HG03378 (cell line): ENCODE measurements around the gene GOLGA6L6.
"Not testable (repeated sequence)": the region's sequence is repeated elsewhere in the genome, so short reads cannot be mapped to it uniquely, and the experiment has no call there.

Experiments
- ATAC-seq: cut with Tn5 transposase; IDR thresholded peaks from one replicate; pipeline ENCODE4 v1.9.1; 2021; ENCODE audit warnings: mild to moderate bottlenecking, moderate library complexity; ENCODE audit not compliant: unreplicated experiment

Gene GOLGA6L6, protein sequence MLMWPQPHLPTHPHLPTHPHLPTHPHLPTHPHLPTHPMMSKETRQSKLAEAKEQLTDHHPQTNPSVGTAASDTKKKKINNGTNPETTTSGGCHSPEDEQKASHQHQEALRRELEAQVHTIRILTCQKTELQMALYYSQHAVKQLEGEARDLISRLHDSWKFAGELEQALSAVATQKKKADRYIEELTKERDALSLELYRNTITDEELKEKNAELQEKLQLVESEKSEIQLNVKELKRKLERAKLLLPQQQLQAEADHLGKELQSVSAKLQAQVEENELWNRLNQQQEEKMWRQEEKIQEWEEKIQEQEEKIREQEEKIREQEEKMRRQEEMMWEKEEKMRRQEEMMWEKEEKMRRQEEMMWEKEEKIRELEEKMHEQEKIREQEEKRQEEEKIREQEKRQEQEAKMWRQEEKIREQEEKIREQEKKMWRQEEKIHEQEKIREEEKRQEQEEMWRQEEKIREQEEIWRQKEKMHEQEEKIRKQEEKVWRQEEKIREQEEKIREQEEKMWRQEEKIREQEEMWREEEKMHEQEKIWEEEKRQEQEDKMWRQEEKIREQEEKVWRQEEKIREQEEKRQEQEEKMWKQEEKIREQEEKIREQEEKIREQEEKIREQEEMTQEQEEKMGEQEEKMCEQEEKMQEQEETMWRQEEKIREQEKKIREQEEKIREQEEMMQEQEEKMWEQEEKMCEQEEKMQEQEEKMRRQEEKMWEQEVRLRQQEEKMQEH

DNA sequence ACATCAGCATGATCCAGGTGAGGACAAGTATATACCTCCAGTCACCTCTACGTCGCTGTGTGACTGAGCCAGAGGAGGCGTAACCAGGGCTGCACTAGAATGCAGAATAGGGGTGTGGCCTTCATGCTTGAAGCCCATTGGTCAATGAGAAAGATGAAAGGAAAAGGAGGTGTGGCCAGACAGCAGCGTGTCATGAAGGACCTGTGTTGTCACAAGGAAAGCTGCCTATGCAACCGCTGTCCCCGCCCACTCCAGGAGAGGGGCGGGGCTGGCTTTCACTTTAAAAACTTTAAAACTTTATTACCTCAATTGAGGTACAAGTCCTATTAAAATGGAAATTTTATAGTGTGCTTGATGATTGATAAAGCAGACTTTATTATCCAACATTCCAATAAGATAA is at the start of gene GOLGA6L6:
TSS of gene GOLGA6L6 (minus strand) at position 101 of the 400 bp plus-strand sequence. CDS start at position 10, 91 bp downstream.
- not testable (repeated sequence) for ATAC-seq

DNA sequence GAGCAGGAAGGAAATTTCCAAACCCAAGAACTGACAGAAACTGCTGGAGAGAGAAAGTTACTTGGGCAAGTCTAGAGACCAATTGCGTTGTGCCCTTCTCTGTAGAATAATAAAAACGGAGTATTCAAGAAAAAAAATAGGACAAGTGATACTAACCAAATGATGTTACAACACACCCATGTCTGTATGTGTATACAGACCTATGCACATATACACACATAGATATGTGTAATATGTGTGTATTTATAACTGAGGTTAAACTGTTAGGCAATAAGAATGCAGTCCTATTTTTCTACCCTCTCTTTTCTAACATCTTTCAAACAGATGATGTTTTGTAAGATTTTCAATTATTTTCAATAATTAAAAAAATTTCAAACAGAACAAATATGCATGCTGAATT is 48.5 kb upstream of the GOLGA6L6 start:
- not testable (repeated sequence) for ATAC-seq

DNA sequence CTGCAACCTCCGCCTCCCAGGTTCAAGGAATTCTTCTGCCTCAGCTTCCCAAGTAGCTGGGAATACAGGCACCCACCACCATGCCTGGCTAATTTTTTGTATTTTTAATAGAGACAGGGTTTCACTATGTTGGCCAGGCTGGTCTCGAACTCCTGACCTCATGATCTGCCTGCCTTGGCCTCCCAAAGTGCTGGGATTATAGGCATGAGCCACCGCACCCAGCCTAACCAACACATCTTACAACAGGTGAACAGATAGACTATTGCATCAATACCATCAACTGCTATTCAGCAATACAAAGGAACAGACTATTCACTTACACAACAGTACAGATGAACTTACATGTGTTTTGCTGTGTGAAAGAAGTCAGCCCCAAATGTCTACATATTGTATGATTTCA is 45.2 kb upstream of the GOLGA6L6 start:
- not testable (repeated sequence) for ATAC-seq

DNA sequence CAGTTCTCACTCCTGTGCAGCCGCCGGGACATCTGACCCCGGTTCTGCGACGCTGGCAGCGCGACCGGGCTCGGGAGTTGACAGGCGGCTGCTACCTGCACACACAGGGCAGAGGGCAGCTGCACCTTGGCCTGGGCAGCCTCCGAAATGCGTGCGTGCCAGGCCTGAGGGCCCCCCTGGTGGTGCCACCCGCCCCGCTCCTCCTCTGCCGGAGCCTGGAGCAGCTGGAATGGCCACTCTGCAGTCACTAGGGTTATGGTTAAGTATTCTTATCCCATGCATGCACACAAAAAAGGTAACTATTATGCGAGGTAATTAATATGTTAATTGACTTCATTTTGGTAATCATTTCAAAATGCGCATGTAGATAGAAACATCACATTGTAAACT is 41.1 kb upstream of the GOLGA6L6 start:
- ATAC-seq = not testable (repeated sequence)

DNA sequence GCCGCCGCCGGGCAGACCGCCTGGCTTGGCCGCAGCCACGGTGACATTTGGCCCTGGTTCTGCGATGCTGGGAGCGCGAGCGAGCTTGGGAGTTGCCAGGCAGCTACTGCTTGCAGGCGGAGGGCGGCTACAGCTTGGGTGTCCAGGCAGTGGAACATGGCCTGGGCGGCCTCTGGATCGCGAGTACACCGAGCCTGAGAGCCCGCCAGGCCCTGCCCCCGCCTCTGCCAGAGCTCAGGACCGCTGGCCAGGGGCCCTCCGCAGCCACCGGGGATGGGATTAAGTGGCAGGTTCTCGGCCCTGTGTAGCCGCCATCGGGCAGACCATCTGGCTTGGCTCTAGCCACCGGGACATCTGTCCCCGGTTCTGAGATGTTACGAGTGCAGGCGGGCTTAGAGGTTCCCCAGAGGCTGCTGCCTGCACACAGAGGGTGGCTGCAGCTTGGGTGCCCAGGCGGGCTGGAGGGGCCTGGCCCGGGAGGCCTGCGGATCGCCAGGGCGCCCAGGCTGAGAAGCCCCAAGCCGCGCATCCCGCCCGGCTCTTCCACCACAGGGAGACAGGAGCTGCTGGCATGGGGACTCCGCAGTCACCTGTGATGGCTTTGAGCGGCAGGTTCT is 40.6 kb upstream of the GOLGA6L6 start:
- not testable (repeated sequence) for ATAC-seq

DNA sequence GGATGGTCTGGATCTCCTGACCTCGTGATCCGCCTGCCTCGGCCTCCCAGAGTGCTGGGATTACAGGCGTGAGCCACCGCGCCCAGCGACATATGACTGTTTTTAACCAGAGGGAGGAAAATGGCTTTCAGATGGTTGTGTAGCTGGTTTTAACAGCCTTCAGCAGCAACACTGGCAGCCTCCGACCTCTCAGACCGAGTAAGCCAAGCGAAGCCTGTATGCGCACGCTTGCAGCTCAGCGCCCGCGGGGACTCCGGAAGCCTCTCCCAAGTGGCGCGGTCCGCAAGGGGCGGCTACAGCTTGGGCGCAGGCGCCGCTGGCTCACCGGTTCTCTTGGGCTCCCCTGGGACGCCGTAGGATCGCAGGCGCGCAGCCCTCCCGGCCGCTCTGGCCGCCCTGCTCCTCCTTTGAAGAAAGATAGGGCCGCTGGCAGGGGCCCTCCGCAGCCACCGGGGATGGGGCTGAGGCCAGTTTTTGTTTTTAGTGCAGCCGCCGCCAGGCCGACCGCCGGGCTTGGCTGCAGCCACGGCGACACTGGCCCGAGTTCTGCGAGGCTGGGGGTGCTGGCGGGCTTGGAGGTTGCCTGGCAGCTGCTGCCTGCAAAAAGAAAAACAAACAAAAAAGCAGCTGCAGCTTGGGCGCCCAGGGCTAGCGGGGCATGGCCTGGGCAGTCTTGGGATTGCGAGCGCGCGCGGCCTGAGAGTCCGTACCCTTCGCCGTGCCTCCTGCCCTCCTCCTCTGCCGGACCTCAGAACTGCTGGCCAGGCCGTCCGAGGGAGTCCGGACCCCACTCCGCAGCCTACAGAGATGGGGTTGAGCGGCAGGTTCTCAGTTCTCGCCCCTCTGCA is 39.9 kb upstream of the GOLGA6L6 start:
- not testable (repeated sequence) for ATAC-seq

DNA sequence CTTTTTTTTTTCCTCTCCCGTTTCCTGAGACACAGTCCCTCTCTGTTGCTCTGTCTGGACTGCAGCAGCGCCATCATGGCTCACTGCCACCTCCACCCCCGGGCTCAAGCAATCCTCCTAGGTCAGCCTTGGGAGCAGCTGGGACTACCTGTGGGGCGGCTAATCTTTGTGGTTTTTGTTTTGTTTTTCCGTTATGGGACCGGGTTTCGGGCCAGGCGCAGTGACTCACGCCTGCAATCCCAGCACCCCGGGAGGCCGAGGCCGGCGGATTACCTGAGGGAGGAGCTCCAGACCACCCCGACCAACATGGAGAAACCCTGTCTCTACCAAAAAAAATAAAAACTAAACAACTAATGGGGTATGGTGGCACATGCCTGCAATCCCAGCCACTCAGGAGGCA is 38.1 kb upstream of the GOLGA6L6 start:
- not testable (repeated sequence) for ATAC-seq

DNA sequence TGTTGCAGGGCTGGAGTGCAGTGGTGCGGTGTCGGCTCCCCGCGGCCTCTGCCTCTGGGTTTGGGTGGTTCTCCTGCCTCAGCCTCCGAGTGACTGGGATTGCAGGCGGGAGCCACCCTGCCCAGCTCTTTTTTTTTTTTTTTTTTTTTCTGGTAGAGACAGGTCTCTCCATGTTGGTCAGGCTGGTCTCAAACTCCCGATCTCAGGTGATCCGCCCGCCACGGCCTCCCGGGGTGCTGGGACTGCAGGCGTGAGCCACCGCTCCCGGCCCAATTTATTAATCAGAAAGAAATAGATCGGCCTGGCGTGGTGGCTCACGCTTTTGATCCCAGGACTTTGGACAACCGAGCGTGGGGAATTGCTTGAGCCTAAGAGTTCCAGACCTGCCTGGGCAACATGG is 9.7 kb upstream of the GOLGA6L6 start:
- not testable (repeated sequence) for ATAC-seq

DNA sequence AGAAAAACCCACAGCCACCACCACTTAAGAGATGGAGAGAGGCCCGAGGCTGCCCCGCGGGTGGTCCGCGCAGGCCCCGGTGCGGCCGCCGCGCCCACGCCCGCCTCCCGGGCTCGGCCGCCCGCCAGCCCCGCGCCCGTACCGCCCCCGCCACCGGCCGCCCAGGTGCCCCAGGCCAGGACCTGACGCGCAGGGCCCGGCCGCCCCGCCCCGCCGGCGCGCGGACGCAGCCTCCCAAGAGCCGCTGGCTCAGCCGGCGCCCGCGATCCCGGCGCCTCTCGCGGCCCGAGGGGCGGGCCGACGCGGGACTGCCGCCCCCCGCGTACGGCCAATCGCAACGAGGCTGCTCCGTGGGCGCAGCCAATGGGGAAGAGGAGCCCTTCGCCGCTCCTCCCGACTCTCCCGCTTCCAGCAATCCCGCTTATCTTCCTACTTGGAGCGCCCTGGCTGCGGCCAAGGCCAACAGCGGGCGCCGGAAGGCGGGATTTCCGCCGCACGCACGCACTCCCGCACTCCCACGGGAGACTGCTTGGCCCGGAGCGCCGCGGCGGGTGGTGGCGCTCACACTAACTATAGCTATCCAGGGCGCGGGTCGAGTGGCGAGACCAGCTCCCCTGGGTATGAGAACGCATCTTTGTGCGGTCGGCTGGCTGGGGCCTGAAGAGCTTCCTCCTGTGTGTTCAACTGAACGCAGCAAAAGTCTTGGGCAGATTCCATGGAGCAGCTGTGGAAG is 35.5 kb downstream of the GOLGA6L6 start:
- not testable (repeated sequence) for ATAC-seq

DNA sequence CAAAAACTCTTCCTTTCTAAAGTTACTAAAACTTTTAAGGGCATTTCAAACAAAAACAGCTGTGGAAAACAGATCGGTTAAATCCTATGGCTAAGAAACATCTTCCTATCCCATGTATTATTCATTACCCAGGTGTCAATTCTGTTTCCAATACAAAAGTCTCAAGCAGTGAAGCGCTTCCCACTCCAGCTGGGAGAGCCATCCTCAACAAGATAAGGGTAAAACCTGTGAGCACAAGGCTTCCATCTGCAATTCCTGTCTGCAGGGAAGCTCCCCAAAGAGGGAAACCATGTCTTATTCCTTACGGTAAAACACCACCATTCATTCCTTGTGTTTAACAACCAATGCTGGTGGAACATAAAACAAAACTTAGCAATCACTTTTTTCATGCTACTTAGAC is 38.8 kb downstream of the GOLGA6L6 start:
- not testable (repeated sequence) for ATAC-seq

DNA sequence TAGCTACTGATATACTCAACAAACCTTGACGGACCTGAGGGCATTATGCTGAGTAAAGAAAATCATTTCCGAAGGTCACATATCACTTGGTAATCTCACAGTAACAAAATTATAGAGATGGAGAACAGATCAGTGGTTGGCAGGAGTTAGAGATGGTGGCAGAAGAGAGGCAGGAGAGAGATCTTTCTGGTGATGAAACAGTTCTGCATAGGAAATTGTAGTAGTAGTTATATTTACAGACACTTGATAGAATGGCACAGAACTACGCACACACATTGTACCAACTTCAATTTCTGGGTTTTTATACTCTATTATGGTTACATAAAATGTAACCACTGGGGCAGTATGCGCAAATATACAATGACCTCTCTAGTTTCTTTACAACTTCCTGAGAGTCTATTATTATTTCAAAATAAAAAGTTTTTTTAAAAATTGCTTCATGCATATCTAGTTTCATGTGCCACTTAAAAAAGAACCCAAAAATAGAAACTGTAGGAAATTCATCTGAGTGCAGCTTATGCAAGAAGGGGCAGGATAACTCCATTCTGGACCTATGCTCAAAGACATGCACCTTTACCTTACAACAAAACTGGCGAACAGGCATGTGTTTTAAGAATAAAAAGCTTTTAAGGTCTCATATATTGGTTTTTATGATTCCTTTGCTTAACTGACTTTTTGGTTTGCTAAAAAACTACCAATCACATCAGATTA is 39.9 kb downstream of the GOLGA6L6 start:
- not testable (repeated sequence) for ATAC-seq

DNA sequence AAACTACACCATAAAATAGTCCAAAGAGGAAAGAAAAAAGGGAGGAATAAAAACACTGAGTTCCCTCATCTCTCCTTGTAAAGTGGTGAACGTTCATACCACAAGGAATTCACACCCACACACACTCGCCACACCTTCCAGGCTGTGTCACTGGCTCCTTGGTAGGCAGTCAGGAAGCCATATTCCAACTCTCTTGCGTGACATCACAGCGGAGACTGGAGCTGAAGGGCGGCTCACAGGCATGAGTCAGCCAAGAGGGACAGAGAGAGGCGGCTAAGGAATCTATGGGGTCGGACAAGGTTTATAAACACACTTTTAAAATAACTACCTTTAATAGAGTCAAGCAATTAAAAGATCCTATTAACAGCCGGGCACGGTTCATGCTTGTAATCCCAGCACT is 43.8 kb downstream of the GOLGA6L6 start:
- not testable (repeated sequence) for ATAC-seq

DNA sequence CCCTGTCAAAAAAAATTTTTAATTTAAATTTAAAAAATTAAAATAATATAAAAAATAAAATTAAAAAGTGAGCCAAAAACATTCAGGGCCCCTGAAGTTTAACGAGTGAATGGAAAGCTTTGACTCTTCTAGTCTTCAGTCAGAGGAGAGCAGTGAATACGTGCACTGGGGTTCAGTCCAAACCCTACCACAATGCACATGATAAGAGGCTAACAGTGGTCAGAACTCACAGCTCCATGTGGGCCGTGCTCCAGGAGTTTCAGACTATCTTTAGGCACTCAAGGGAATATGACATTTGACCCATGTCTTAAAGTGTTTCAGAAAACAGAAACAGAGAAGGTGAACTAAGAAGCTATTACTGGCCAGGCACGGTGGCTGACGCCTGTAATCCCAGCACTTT is 48.6 kb downstream of the GOLGA6L6 start:
- ATAC-seq = not testable (repeated sequence)

DNA sequence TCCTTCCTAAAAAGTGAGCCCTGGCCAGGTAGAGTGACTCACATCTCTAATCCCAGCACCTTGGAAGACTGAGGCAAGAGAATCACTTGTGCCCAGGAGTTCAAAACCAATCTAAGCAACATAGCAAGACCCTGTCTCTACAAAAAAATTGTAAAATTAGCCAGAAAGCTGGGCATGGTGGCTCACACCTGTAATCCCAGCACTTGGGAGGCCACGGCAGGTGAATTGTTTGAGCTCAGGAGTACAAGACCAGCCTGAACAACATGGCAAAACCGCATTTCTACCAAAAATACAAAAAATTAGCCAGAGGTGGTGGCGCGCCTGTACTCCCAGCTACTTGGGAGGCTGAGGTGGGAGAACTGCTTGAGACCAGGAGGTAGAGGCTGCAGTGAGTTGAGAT is 49.0 kb downstream of the GOLGA6L6 start:
- not testable (repeated sequence) for ATAC-seq

DNA sequence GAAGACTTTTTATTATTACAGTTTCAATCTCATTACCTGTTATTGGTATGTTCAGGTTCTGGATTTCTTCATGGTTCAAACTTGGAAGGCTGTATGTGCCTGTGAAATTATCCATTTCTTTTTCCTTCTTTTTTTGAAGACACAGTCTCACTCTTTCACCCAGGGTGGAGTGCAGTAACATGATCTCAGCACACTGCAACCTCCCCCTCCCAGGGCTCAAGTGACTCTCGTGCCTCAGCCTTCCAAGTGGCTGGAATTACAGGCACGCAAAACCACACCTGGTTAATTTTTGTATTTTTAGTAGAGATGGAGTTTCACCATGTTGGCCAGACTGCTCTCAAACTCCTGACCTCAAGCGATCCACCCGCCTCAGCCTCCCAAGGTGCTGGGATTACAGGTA is 52.3 kb downstream of the GOLGA6L6 start:
- ATAC-seq = not testable (repeated sequence)
